OCI-LY7 (cell line): Measurements from ENCODE around the gene SFRP5. TPM values are rescaled to one million over a fixed set of nuclear protein-coding genes. Genes with fewer than 3 reads are reported as not detected.

Experiments
- BruUV-seq: library from RNA; stranded (reverse); fragments of 400-500 nt; replicated peaks from 2 replicates; lab custom pipeline; 2021; lab: Mats Ljungman, UMichigan
- CTCF ChIA-PET: fragments of 300-600 bp; sonication (Branson Sonifier 250); formaldehyde crosslinking; loops from one replicate; lab custom pipeline; 2022; ENCODE audit warnings: antibody characterized with exemption; ENCODE audit not compliant: unreplicated experiment; lab: Charles Lee
- POLR2A ChIA-PET: fragments of 300-600 bp; sonication (Branson Sonifier 250); formaldehyde crosslinking; loops from one replicate; lab custom pipeline; 2022; ENCODE audit warnings: antibody characterized with exemption; lab: Charles Lee
- DNase-seq: peaks from one replicate; pipeline ENCODE4 v3.0.0-alpha.2; 2015; ENCODE audit warnings: low spot score
- H2AFZ ChIP-seq: fragments of 200-600 bp; sonication (generic), shearing (Covaris generic); 2 replicates; pipeline ENCODE4 v1.6.1; 2014; ENCODE audit warnings: mild to moderate bottlenecking, antibody characterized with exemption, low read length, moderate library complexity
- H3K27ac ChIP-seq: fragments of 200-600 bp; sonication (generic); 2 replicates; pipeline ENCODE4 v1.5.1; 2014; ENCODE audit warnings: mixed run types, low read depth, mild to moderate bottlenecking, moderate library complexity, low read length, inconsistent platforms; ENCODE audit not compliant: poor library complexity, severe bottlenecking
- H3K36me3 ChIP-seq: fragments of 200-600 bp; sonication (generic); 2 replicates; pipeline ENCODE4 v1.6.1; 2014; ENCODE audit warnings: mild to moderate bottlenecking, antibody characterized with exemption, low read length, moderate library complexity, mixed read lengths; ENCODE audit not compliant: insufficient read depth
- H3K4me1 ChIP-seq: fragments of 200-600 bp; sonication (generic); 2 replicates; pipeline ENCODE4 v1.5.1; 2014; ENCODE audit warnings: mild to moderate bottlenecking, low read length; ENCODE audit not compliant: insufficient read depth, poor library complexity, severe bottlenecking
- H3K4me2 ChIP-seq: fragments of 200-600 bp; sonication (generic); 2 replicates; pipeline ENCODE4 v1.6.1; 2014; ENCODE audit warnings: mild to moderate bottlenecking, low read length
- H3K4me3 ChIP-seq: fragments of 200-600 bp; sonication (generic); 2 replicates; pipeline ENCODE4 v1.5.1; 2014; ENCODE audit warnings: mild to moderate bottlenecking, low read depth, low read length; ENCODE audit not compliant: poor library complexity, severe bottlenecking
- H3K79me2 ChIP-seq: fragments of 200-600 bp; sonication (generic); 2 replicates; pipeline ENCODE4 v1.6.1; 2016; ENCODE audit warnings: low read depth, mild to moderate bottlenecking, low read length, moderate library complexity, mixed read lengths; ENCODE audit not compliant: insufficient read depth
- H3K9me2 ChIP-seq: fragments of 200-600 bp; sonication (generic); 2 replicates; pipeline ENCODE4 v1.6.1; 2016; ENCODE audit warnings: mild to moderate bottlenecking, low read length, mixed read lengths; ENCODE audit not compliant: insufficient read depth
- H3K9me3 ChIP-seq: fragments of 200-600 bp; sonication (generic); 2 replicates; pipeline ENCODE4 v1.6.1; 2014; ENCODE audit warnings: mild to moderate bottlenecking, mixed run types, low read length, mixed read lengths
- H4K20me1 ChIP-seq: fragments of 200-600 bp; sonication (generic); 2 replicates; pipeline ENCODE4 v1.6.1; 2014; ENCODE audit warnings: mild to moderate bottlenecking, antibody characterized with exemption, low read length, moderate library complexity, mixed read lengths; ENCODE audit not compliant: insufficient read depth
- EZH2phosphoT487 ChIP-seq: fragments of 200-600 bp; sonication (generic); IDR thresholded peaks from 2 replicates; pipeline ENCODE4 v1.6.1; 2018; ENCODE audit warnings: low read depth, borderline replicate concordance, mild to moderate bottlenecking, mixed run types, antibody characterized with exemption, low read length, moderate library complexity, mixed read lengths
- intact Hi-C: fragments of 100-400 bp; cut with micrococcal nuclease; formaldehyde crosslinking; loops from one replicate; pipeline ENCODE4 v1.10.0; 2022; ENCODE audit not compliant: unreplicated experiment
- total RNA-seq, 2 experiments: library from RNA; depleted of rRNA in 1 of 2; stranded (reverse); fragments of >200 nt in 1 of 2; shearing (Covaris generic) in 1 of 2; gene quantifications; 2 replicates each; pipeline ENCODE4 v1.2.3, GENCODE V29; 2014 to 2022
- TF ChIP-seq, protein P1 (sequence below): fragments of 200-600 bp; sonication (generic); conservative IDR thresholded peaks from 2 replicates; pipeline ENCODE4 v1.5.1; 2014; ENCODE audit warnings: mild to moderate bottlenecking, antibody characterized with exemption, low read length, moderate library complexity, mixed read lengths

The SFRP5 gene
- total RNA-seq, 2 experiments from 2014 or later, result not detected

DNA sequence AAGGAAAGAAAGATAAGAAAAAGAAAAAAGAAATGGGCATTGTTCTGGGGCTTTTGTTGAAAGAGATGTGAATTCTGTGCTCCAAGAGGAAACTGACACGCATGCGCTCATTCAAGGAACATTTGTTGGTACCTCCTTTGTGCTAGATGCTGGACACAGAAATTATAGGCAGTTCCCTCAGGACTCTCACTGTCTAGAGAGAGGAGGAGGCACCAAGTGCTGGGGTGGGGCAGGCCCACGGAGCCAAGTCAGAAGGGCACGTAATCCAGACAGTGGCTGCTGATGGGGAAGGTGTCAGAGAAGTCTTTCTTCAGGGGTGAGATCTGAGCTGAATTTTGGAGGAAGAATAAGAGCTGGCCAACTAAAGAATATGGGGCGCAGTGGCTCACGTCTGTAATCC is 37.8 kb downstream of the SFRP5 start:
- BruUV-seq, result no TSS peak
- H3K4me1 ChIP-seq, result peaks cover 24% of the 10 kb centered on the region
- H3K79me2 ChIP-seq, result peaks cover 18% of the 10 kb centered on the region; the same call in 1 of the 2 replicates
- no peak overlapping the region for H3K4me2 ChIP-seq
- DNase-seq, result no peak
- CTCF ChIA-PET, result interaction anchor here (0.6 to 1.1 kb wide), 2 partner anchors 47 to 1847 kb away, joined by 3 read pairs; partner anchors contain the start of gene AVPI1
- POLR2A ChIA-PET, result interaction anchor here (0.6 to 1.3 kb wide), 4 partner anchors 33 to 270 kb away, joined by 3 to 5 read pairs (median 4); no protein-coding TSS in a partner anchor
- H4K20me1 ChIP-seq, result no peaks in the 10 kb centered on the region
- peaks cover 6% of the 10 kb centered on the region for H3K36me3 ChIP-seq
- no peaks in the 10 kb centered on the region for H3K9me2 ChIP-seq
- H2AFZ ChIP-seq, result no peak overlapping the region
- no peak overlapping the region for H3K4me3 ChIP-seq
- intact Hi-C loops, result loop anchor here (5.0 kb wide), 1 partner anchor 162 kb away; the partner anchor contains the start of gene ANKRD2
- H3K27ac ChIP-seq, result no peak overlapping the region
- no peak for TF ChIP-seq EZH2phosphoT487
- TF ChIP-seq, protein P1, sequence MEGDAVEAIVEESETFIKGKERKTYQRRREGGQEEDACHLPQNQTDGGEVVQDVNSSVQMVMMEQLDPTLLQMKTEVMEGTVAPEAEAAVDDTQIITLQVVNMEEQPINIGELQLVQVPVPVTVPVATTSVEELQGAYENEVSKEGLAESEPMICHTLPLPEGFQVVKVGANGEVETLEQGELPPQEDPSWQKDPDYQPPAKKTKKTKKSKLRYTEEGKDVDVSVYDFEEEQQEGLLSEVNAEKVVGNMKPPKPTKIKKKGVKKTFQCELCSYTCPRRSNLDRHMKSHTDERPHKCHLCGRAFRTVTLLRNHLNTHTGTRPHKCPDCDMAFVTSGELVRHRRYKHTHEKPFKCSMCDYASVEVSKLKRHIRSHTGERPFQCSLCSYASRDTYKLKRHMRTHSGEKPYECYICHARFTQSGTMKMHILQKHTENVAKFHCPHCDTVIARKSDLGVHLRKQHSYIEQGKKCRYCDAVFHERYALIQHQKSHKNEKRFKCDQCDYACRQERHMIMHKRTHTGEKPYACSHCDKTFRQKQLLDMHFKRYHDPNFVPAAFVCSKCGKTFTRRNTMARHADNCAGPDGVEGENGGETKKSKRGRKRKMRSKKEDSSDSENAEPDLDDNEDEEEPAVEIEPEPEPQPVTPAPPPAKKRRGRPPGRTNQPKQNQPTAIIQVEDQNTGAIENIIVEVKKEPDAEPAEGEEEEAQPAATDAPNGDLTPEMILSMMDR, result no peak
- no peaks in the 10 kb centered on the region for H3K9me3 ChIP-seq

DNA sequence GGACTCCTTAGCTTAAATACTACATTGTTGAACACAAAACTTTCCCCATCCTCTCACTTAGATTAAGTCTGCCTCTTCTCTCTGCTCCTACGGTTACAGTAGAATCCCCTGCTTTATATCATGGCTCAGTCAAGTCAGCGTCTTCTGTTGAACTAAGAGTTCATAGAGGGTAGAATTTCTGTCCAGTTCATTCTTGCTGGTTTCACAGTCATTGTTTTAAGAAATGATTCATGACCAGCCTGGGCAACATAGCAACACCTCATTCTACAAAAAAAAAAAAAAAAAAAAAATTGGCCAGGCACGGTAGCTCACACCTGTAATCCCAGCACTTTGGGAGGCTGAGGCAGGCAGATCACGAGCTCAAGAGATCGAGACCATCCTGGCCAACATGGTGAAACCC is 38.5 kb downstream of the SFRP5 start:
- Histone ChIP-seq H3K9me2 (no peaks in the 10 kb centered on the region), H3K9me3 (no peaks in the 10 kb centered on the region), H3K36me3 (no peaks in the 10 kb centered on the region), H4K20me1 (no peaks in the 10 kb centered on the region), H3K4me3 (no peak overlapping the region), H3K27ac (no peak overlapping the region), H3K79me2 (peaks cover 10% of the 10 kb centered on the region; the same call in 1 of the 2 replicates), H2AFZ (no peak overlapping the region), H3K4me1 (peaks cover 18% of the 10 kb centered on the region), H3K4me2 (no peak overlapping the region)
- CTCF ChIA-PET, result interaction anchor here (0.6 kb wide), 1 partner anchor 1846 kb away, joined by 3 read pairs; no protein-coding TSS in a partner anchor
- BruUV-seq, result no TSS peak
- POLR2A ChIA-PET, result no interaction called here
- no peak for TF ChIP-seq EZH2phosphoT487
- TF ChIP-seq, protein P1, result no peak
- intact Hi-C loops, result loop anchor here (5.0 kb wide), 1 partner anchor 161 kb away; the partner anchor contains the start of gene ANKRD2
- no peak for DNase-seq

DNA sequence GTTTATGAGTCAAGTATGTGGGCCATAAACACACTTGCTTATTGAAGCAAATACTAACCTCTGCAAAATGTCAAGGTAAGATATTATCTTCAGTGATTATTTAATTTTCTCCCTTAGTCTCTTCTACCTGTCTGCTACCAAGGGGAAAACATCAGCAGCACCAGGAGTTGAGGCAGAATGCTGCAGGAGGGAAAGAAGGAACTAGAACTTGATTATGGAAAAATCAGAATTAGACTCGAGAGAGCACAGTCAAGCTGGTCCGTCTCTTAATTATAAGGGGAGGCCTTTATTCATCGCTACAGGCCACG is 39.8 kb downstream of the SFRP5 start:
- no peak for DNase-seq
- intact Hi-C loops, result loop anchor here (5.0 kb wide), 1 partner anchor 160 kb away; the partner anchor contains the start of gene ANKRD2
- peaks cover 13% of the 10 kb centered on the region for H3K4me1 ChIP-seq
- no peak overlapping the region for H3K4me2 ChIP-seq
- H2AFZ ChIP-seq, result no peak overlapping the region
- no peaks in the 10 kb centered on the region for H4K20me1 ChIP-seq
- no peaks in the 10 kb centered on the region for H3K36me3 ChIP-seq
- no TSS peak for BruUV-seq
- no peaks in the 10 kb centered on the region for H3K79me2 ChIP-seq
- H3K27ac ChIP-seq, result no peak overlapping the region
- no peak for TF ChIP-seq EZH2phosphoT487
- TF ChIP-seq, protein P1, result peak; percentile 48
- no peak overlapping the region for H3K4me3 ChIP-seq
- H3K9me2 ChIP-seq, result no peaks in the 10 kb centered on the region
- ChIA-PET POLR2A (no interaction called here), CTCF (interaction anchor here (0.9 kb wide), 1 partner anchor 31 kb away, joined by 3 read pairs; no protein-coding TSS in a partner anchor)
- H3K9me3 ChIP-seq, result no peaks in the 10 kb centered on the region
